HepG2 (cell line): ENCODE data around the gene CPAMD8. TPM values are rescaled to one million over a fixed set of nuclear protein-coding genes. Genes with fewer than 3 reads are reported as not detected.

Experiments used
- ATAC-seq: fragments of 200-7000 bp; cut with Tn5 transposase; 3 replicates; pipeline ENCODE4 v1.9.1; 2020; ENCODE audit warnings: mild to moderate bottlenecking, moderate library complexity
- BruUV-seq: library from RNA; stranded (reverse); fragments of 400-500 nt; replicated peaks from 2 replicates; lab custom pipeline; 2021; lab: Mats Ljungman, UMichigan
- CTCF ChIA-PET: fragments of 300-600 bp; formaldehyde crosslinking; extraction: SDS; loops from one replicate; lab custom pipeline; 2021; ENCODE audit warnings: low total read pairs, inconsistent platforms, low intra/inter-chr PET ratio; lab: Yijun Ruan, JAX
- POLR2A ChIA-PET: fragments of 350-600 bp; sonication (Branson Sonifier 250); formaldehyde crosslinking; loops from one replicate; lab custom pipeline; 2020; ENCODE audit warnings: antibody characterized with exemption, inconsistent platforms; lab: Yijun Ruan, JAX
- DNase-seq: peaks from one replicate; pipeline ENCODE4 v3.0.0-alpha.2; 2015; ENCODE audit warnings: low spot score
- FAIRE-seq: peaks from 3 replicates; lab custom pipeline; 2011; peaks lifted over from hg19 to GRCh38; lab: Jason Lieb, UNC
- H2AFZ ChIP-seq: one replicate; pipeline ENCODE4 v1.6.1; 2011; ENCODE audit warnings: low read length, inconsistent platforms
- H3K27ac ChIP-seq: fragments of 300-600 bp; 3 replicates; pipeline ENCODE4 v1.8.0; 2011; ENCODE audit warnings: mixed run types, mild to moderate bottlenecking, mixed read lengths, low read length, inconsistent platforms; ENCODE audit not compliant: insufficient read depth; ENCODE audit errors: extremely low read length
- H3K27me3 ChIP-seq, 2 experiments: fragments of 200-600 bp in 1 of 2; 2 replicates in 1 of 2; 3 replicates in 1 of 2; pipeline versions ENCODE4 v1.6.0 to v1.8.0; 2011; ENCODE audit warnings: low read length in 2 of 2, mild to moderate bottlenecking in 2 of 2, moderate library complexity in 2 of 2, inconsistent platforms in 1 of 2; ENCODE audit not compliant: insufficient read depth in 2 of 2, control insufficient read depth in 1 of 2
- H3K36me3 ChIP-seq, 2 experiments: fragments of 200-600 bp in 1 of 2; replicated peaks in 1 of 2; 2 replicates in 1 of 2; 3 replicates in 1 of 2; pipeline versions ENCODE4 v1.5.1 to v1.8.0; 2011; ENCODE audit warnings: low read length in 2 of 2, inconsistent platforms in 1 of 2; ENCODE audit not compliant: insufficient read depth in 2 of 2, control insufficient read depth in 1 of 2
- H3K4me1 ChIP-seq: 2 replicates; pipeline ENCODE4 v1.5.1; 2012; ENCODE audit warnings: low read length, inconsistent platforms; ENCODE audit not compliant: insufficient read depth
- H3K4me2 ChIP-seq: 2 replicates; pipeline ENCODE4 v1.6.0; 2011; ENCODE audit warnings: low read depth, low read length, inconsistent platforms
- H3K4me3 ChIP-seq, 3 experiments: fragments of 200-600 bp in 1 of 3; sonication (generic), shearing (Covaris generic) in 1 of 3; replicated peaks in 1 of 3; 2 replicates each; pipeline ENCODE4 v1.5.1; 2011 to 2016; ENCODE audit warnings: low read length in 3 of 3, inconsistent platforms in 2 of 3, low read depth in 2 of 3, mild to moderate bottlenecking in 2 of 3, control low read depth in 1 of 3, mixed read lengths in 1 of 3; ENCODE audit not compliant: insufficient read depth in 1 of 3
- H3K79me2 ChIP-seq: one replicate; pipeline ENCODE4 v1.6.1; 2011; ENCODE audit warnings: low read length, inconsistent platforms; ENCODE audit not compliant: insufficient read depth
- H3K9ac ChIP-seq: 2 replicates; pipeline ENCODE4 v1.6.0; 2011; ENCODE audit warnings: mild to moderate bottlenecking, low read depth, low read length, inconsistent platforms; ENCODE audit not compliant: insufficient read depth
- H3K9me3 ChIP-seq: 2 replicates; pipeline ENCODE4 v1.5.1; 2012; ENCODE audit warnings: mild to moderate bottlenecking, low read length
- H4K20me1 ChIP-seq: 2 replicates; pipeline ENCODE4 v1.6.0; 2011; ENCODE audit warnings: inconsistent platforms, mild to moderate bottlenecking, low read length, moderate library complexity; ENCODE audit not compliant: insufficient read depth
- CTCF ChIP-seq: sonication (generic); formaldehyde crosslinking; IDR thresholded peaks from 2 replicates; pipeline ENCODE4 v1.5.0; 2020; ENCODE audit warnings: mild to moderate bottlenecking, missing genetic modification reagents, moderate library complexity
- HMGA1 ChIP-seq: sonication (generic); formaldehyde crosslinking; conservative IDR thresholded peaks from 2 replicates; pipeline ENCODE4 v1.4.0; 2020; ENCODE audit warnings: missing genetic modification reagents
- MTA3 ChIP-seq: sonication (generic); formaldehyde crosslinking; IDR thresholded peaks from 2 replicates; pipeline ENCODE4 v1.4.0; 2020; ENCODE audit warnings: missing genetic modification reagents
- NKX3-1 ChIP-seq: sonication (generic); formaldehyde crosslinking; IDR thresholded peaks from 2 replicates; pipeline ENCODE4 v1.5.0; 2020; ENCODE audit warnings: missing genetic modification reagents
- PLRG1 ChIP-seq: fragments of 450-650 bp; conservative IDR thresholded peaks from 2 replicates; pipeline ENCODE4 v1.6.1; 2016
- TAF1 ChIP-seq: sonication (generic); formaldehyde crosslinking; IDR thresholded peaks from 2 replicates; pipeline ENCODE4 v1.4.0; 2020; ENCODE audit warnings: missing genetic modification reagents
- TBL1XR1 ChIP-seq: fragments of 150-350 bp; IDR thresholded peaks from 2 replicates; pipeline ENCODE4 v1.6.1; 2014; ENCODE audit warnings: borderline replicate concordance, low read length; ENCODE audit not compliant: partially characterized antibody
- ZFP37 ChIP-seq: sonication (generic); formaldehyde crosslinking; IDR thresholded peaks from 2 replicates; pipeline ENCODE4 v1.4.0; 2020; ENCODE audit warnings: missing genetic modification reagents, borderline replicate concordance
- ZHX1 ChIP-seq: sonication (generic); formaldehyde crosslinking; IDR thresholded peaks from 2 replicates; pipeline ENCODE4 v1.8.1; 2022; ENCODE audit warnings: low read depth, mild to moderate bottlenecking, missing genetic modification reagents
- ZKSCAN1 ChIP-seq: fragments of 150-350 bp; IDR thresholded peaks from 2 replicates; pipeline ENCODE4 v1.6.1; 2014; ENCODE audit warnings: low read length
- ZNF124 ChIP-seq: sonication (generic); formaldehyde crosslinking; IDR thresholded peaks from 2 replicates; pipeline ENCODE4 v1.4.0; 2020; ENCODE audit warnings: missing genetic modification reagents
- ZNF710 ChIP-seq: sonication (generic); formaldehyde crosslinking; IDR thresholded peaks from 2 replicates; pipeline ENCODE4 v1.5.0; 2020; ENCODE audit warnings: mild to moderate bottlenecking, missing genetic modification reagents, borderline replicate concordance
- ZNF781 ChIP-seq: sonication (generic); formaldehyde crosslinking; IDR thresholded peaks from 2 replicates; pipeline ENCODE4 v1.5.1; 2020; ENCODE audit warnings: borderline replicate concordance, mild to moderate bottlenecking, missing genetic modification reagents; ENCODE audit errors: not compliant biosample characterization
- ZNF850 ChIP-seq: sonication (generic); formaldehyde crosslinking; conservative IDR thresholded peaks from 2 replicates; pipeline ENCODE4 v1.9.0; 2021; ENCODE audit warnings: mild to moderate bottlenecking, missing genetic modification reagents
- WGBS: methylation state at CpG from one replicate; pipeline ENCODE4 v1.1.6; 2017; ENCODE audit warnings: low lambda C conversion rate; 5-methylcytosine and 5-hydroxymethylcytosine counted together
- in situ Hi-C: cut with HindIII; loops from 2 replicates; pipeline ENCODE4 v1.10.0; 2017; ENCODE audit warnings: low pct_unique_long_range_greater_than_20kb; ENCODE audit not compliant: extremely low pct_ligation_motif_present
- intact Hi-C: fragments of 100-400 bp; cut with micrococcal nuclease; formaldehyde crosslinking; loops from one replicate; pipeline ENCODE4 v1.10.0; 2022; ENCODE audit not compliant: unreplicated experiment
- polyA plus RNA-seq, 8 experiments: library from polyadenylated mRNA; depleted of rRNA in 3 of 8; stranded (reverse) in 7 of 8; unstranded in 1 of 8; fragments of >200 nt; fragmentation: Illumina TruSeq in 4 of 8; extraction: Trizol in 4 of 8; gene quantifications; 2 replicates each; pipeline versions ENCODE4 v1.2.1 to v1.2.3, GENCODE V29; 2011 to 2016; ENCODE audit warnings: low read depth in 4 of 8, missing spikeins in 1 of 8, mixed read lengths in 1 of 8; ENCODE audit not compliant: insufficient read depth in 1 of 8
- total RNA-seq, 5 experiments: library from RNA; depleted of rRNA; stranded (reverse); fragments of >200 nt; fragmentation: Illumina TruSeq; extraction: Trizol; gene quantifications; 2 replicates each; pipeline ENCODE4 v1.2.3, GENCODE V29; 2016; ENCODE audit warnings: low read depth in 1 of 5

Gene CPAMD8
- total and polyA plus RNA-seq, 2 of the 13 experiments (the other 11 are each of a cell fraction or from before 2014, with no cell fraction given): 0.29 to 0.34 TPM

GRCh38 chr19:17023805-17024204 lies 2.8 kb downstream of the CPAMD8 start:
- CTCF ChIA-PET: no interaction called here
- 16% methylated on average over 3 of the region's 3 CpGs for WGBS
- DNase-seq: no peak

More at GRCh38 chr19:17023805-17024204, 2.8 kb downstream of the CPAMD8 start:
- H3K79me2 ChIP-seq: no peaks in the 10 kb centered on the region
- H3K4me2 ChIP-seq: no peak overlapping the region
- TF ChIP-seq MTA3 (CRISPR knock-in tag): no peak
- TF ChIP-seq HMGA1 (CRISPR knock-in tag): no peak
- no peak for TF ChIP-seq PLRG1
- no peak for TF ChIP-seq ZNF710 (CRISPR knock-in tag)
- no peak for TF ChIP-seq ZKSCAN1
- TF ChIP-seq TAF1 (CRISPR knock-in tag): no peak
- no peak for TF ChIP-seq ZFP37 (CRISPR knock-in tag)
- TF ChIP-seq NKX3-1 (CRISPR knock-in tag): no peak
- no peak for TF ChIP-seq ZNF124 (CRISPR knock-in tag)
- TF ChIP-seq TBL1XR1: no peak
- no peak for TF ChIP-seq ZNF850 (CRISPR knock-in tag)
- TF ChIP-seq ZHX1 (CRISPR knock-in tag): no peak
- no peak for TF ChIP-seq ZNF781 (CRISPR knock-in tag)
- TF ChIP-seq CTCF (CRISPR knock-in tag): no peak
- TF ChIP-seq, all 625 proteins: peak for 0
- Histone ChIP-seq H3K4me1 (no peaks in the 10 kb centered on the region), H3K4me3 (no peak overlapping the region), H3K9me3 (no peaks in the 10 kb centered on the region), H4K20me1 (no peaks in the 10 kb centered on the region), H3K27ac (no peak overlapping the region), H3K9ac (no peak overlapping the region), H2AFZ (no peak overlapping the region), H3K27me3 (peaks cover 5 to 33% of the 10 kb centered on the region in 2 experiments), H3K36me3 (no peaks in the 10 kb centered on the region)
- intact Hi-C loops (no loop called here), in situ Hi-C loops (no loop called here)
- no TSS peak for BruUV-seq
- FAIRE-seq (no peak), ATAC-seq (no peak)
- POLR2A ChIA-PET: no interaction called here
